ENCODE results near the gene CCNI.
A peak's percentile ranks its signal among the peaks of the same experiment; 100 is the strongest.

The CCNI gene, protein sequence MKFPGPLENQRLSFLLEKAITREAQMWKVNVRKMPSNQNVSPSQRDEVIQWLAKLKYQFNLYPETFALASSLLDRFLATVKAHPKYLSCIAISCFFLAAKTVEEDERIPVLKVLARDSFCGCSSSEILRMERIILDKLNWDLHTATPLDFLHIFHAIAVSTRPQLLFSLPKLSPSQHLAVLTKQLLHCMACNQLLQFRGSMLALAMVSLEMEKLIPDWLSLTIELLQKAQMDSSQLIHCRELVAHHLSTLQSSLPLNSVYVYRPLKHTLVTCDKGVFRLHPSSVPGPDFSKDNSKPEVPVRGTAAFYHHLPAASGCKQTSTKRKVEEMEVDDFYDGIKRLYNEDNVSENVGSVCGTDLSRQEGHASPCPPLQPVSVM

GRCh38 chr4:77075869-77076799, at the start of gene CCNI:
CCNI (minus strand) TSS chr4:77075989; CDS start chr4:77066362, 9,627 bp downstream.
- peak within 1 kb of the TSS; percentile 99 for H3K27ac Mint-ChIP-seq
- H3K4me3 Mint-ChIP-seq: no peak within 1 kb of the TSS
- H3K4me1 Mint-ChIP-seq (ENCODE audit: low read depth): peaks cover 54% of the 10 kb centered on the region
- H3K36me3 Mint-ChIP-seq (ENCODE audit: low read depth): peaks cover 18% of the 10 kb centered on the region
- H3K27me3 Mint-ChIP-seq: peaks cover 7% of the 10 kb centered on the region
- H3K9me3 Mint-ChIP-seq: no peaks in the 10 kb centered on the region

DNA sequence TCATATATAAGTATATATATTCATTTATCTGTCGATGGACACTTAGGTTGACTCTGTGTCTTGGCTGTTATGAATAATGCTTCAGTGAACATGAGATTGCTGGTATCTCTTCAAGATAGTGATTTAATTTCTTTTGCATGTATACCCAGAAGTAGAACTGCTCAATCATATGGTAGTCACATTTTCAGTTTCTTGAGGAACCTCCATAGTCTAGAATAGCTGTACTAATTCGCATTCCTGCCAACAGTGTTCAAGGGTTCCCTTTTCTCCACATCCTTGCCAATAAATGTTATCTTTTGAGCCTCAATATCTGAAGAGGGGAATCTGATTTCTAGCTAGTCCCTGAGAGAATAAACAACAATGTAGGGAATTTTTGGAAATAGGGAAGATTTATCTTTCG, 48.8 kb upstream of the CCNI start:
- Mint-ChIP-seq H3K4me1 (ENCODE audit: low read depth) (peaks cover 17% of the 10 kb centered on the region), H3K27me3 (no peaks in the 10 kb centered on the region), H3K4me3 (no peak overlapping the region), H3K27ac (no peak overlapping the region), H3K36me3 (ENCODE audit: low read depth) (no peaks in the 10 kb centered on the region), H3K9me3 (peaks cover 5% of the 10 kb centered on the region)

DNA sequence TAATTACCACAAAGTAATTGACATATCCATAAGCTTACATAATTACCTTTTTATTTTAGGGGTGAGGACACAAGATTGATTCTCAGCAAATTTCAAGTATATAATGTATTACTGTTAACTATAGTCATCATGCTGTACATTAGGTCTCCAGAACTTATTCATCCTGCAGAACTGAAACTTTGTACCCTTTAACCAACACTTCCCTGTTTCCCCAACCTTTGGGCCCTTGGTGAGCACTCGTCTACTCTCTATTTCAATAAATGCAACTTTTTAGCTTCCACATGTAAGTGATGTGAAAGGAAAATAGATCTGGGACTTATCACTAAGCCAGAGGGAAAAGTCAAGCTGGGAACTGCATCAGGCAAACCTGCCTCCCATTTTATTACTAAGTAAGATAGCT, 47.6 kb upstream of the CCNI start:
- H3K9me3 Mint-ChIP-seq: no peaks in the 10 kb centered on the region
- no peaks in the 10 kb centered on the region for H3K36me3 Mint-ChIP-seq (ENCODE audit: low read depth)
- H3K4me1 Mint-ChIP-seq (ENCODE audit: low read depth): peaks cover 17% of the 10 kb centered on the region
- H3K4me3 Mint-ChIP-seq: no peak overlapping the region
- H3K27me3 Mint-ChIP-seq: no peaks in the 10 kb centered on the region
- no peak overlapping the region for H3K27ac Mint-ChIP-seq

GRCh38 chr4:77122656-77123055, 46.9 kb upstream of the CCNI start:
- Mint-ChIP-seq H3K27me3 (no peaks in the 10 kb centered on the region), H3K4me1 (ENCODE audit: low read depth) (peaks cover 10% of the 10 kb centered on the region), H3K9me3 (no peaks in the 10 kb centered on the region), H3K4me3 (no peak overlapping the region), H3K27ac (no peak overlapping the region), H3K36me3 (ENCODE audit: low read depth) (no peaks in the 10 kb centered on the region)

- no peak overlapping the region for H3K27ac Mint-ChIP-seq
- no peak overlapping the region for H3K4me3 Mint-ChIP-seq
- no peaks in the 10 kb centered on the region for H3K9me3 Mint-ChIP-seq
- H3K36me3 Mint-ChIP-seq (ENCODE audit: low read depth): no peaks in the 10 kb centered on the region
- H3K4me1 Mint-ChIP-seq (ENCODE audit: low read depth): peaks cover 1% of the 10 kb centered on the region
- no peaks in the 10 kb centered on the region for H3K27me3 Mint-ChIP-seq
Measured at GRCh38 chr4:77121736-77122240, 46.0 kb upstream of the CCNI start.

DNA sequence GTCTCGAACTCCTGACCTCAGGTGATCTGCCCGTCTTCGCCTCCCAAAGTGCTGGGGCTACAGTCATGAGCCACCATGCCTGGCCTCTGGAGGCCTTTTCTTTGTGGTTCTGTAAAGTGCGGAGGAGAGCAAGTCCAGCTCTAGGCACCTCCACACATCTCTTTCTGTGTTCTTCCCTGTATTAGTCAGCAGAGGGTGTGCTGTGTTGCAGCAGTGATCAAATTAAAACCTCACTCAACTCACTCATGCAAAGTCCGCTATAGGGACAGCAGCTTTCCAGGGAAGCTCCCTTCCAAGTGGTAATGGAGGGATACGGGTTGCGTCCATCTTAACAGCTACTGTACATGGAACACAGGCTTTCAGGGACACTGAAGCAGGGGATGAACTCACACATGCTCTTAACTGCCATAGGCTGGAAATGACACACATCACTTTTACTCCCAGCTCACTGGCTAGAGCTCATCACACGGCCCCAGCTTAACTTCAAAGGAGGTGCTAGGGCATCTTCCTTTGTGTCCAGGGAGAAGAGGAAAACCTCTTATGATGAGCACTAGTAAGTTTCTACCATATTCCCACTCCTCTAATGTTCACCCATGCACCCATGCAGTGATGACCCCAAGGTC, 45.2 kb upstream of the CCNI start:
- Mint-ChIP-seq H3K4me1 (ENCODE audit: low read depth) (no peaks in the 10 kb centered on the region), H3K36me3 (ENCODE audit: low read depth) (no peaks in the 10 kb centered on the region), H3K27ac (no peak overlapping the region), H3K27me3 (no peaks in the 10 kb centered on the region), H3K9me3 (no peaks in the 10 kb centered on the region), H3K4me3 (no peak overlapping the region)

DNA sequence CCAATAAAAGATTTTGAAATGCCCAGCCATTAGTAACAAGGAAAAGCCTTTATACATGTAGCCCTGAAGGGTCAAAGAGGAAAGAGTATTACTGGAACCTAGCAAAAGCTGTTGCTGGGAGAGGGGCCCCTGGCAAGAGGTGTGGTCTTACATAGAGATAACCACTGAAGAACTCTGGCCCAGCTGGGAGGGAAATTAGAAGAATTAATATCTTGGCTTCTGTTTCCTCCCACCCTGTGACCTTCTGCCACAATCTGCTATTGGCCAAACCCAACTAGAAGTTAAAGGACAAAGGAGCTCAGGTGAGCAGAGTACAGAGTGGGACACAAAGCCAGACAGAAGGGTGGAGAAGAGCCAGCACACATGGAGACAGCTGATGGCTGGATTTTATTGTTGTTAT, 41.9 kb upstream of the CCNI start:
- H3K4me3 Mint-ChIP-seq: no peak overlapping the region
- H3K27ac Mint-ChIP-seq: no peak overlapping the region
- no peaks in the 10 kb centered on the region for H3K36me3 Mint-ChIP-seq (ENCODE audit: low read depth)
- peaks cover 3% of the 10 kb centered on the region for H3K27me3 Mint-ChIP-seq
- H3K9me3 Mint-ChIP-seq: no peaks in the 10 kb centered on the region
- no peaks in the 10 kb centered on the region for H3K4me1 Mint-ChIP-seq (ENCODE audit: low read depth)

GRCh38 chr4:77113069-77113468, 37.3 kb upstream of the CCNI start:
- no peaks in the 10 kb centered on the region for H3K9me3 Mint-ChIP-seq
- H3K4me3 Mint-ChIP-seq: no peak overlapping the region
- peaks cover 3% of the 10 kb centered on the region for H3K27me3 Mint-ChIP-seq
- no peak overlapping the region for H3K27ac Mint-ChIP-seq
- no peaks in the 10 kb centered on the region for H3K36me3 Mint-ChIP-seq (ENCODE audit: low read depth)
- no peaks in the 10 kb centered on the region for H3K4me1 Mint-ChIP-seq (ENCODE audit: low read depth)

DNA sequence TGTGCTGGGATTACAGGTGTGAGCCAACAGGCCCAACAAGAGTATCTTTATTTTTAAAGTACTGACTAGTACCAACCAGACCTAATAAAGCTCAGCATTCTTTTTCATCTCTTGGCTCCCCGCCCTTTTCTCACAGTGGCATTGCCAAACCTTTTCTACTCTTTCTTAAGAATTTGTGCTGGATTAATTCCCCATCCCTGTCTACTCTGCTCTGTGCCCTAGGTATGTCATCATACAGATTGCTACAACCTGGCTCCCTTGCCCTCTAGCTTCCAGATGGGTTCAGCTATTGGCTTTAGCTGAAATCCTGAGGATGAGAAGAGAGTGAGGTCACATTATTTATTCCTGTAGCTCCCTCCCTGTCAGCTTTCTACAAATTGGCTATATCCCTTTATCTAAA, 34.9 kb upstream of the CCNI start:
- no peaks in the 10 kb centered on the region for H3K9me3 Mint-ChIP-seq
- peaks cover 3% of the 10 kb centered on the region for H3K27me3 Mint-ChIP-seq
- H3K4me1 Mint-ChIP-seq (ENCODE audit: low read depth): no peaks in the 10 kb centered on the region
- no peak overlapping the region for H3K4me3 Mint-ChIP-seq
- H3K27ac Mint-ChIP-seq: no peak overlapping the region
- no peaks in the 10 kb centered on the region for H3K36me3 Mint-ChIP-seq (ENCODE audit: low read depth)

DNA sequence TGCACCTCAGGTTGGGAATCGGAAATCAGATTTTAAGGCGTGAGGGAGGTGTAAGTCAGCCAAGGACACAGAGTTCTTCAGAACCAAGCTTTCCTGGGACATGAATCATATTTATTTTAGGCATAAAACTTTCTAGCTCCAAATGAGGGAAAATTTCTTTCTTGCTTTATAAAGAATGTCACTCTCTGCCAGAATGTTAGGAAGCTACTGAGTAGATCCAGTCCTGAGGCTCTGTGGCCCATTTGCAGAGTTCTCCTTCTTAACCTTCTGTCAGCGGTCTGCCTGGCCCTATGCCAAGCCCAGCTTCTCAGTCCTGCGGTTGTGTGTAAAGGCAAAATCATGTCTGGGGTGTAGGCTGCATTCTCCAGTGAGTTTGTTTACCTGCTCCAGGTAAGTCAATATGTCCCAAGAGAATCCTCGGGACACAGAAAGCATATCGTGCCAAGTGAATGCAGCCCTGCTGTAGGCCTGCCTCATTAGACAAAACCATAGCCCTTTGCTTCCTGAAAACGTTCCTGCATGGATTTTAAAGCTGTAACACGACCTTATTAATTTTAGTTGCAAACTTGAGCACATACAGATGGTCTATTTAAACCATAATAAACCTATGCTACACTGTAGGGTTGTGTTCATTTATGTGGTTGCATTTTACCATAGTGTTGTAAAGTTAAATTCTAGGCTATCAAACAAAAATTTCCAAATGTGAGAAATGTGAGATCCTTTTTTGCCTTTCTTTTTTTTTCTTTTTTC, 29.2 kb upstream of the CCNI start:
- peaks cover 9% of the 10 kb centered on the region for H3K4me1 Mint-ChIP-seq (ENCODE audit: low read depth)
- H3K36me3 Mint-ChIP-seq (ENCODE audit: low read depth): no peaks in the 10 kb centered on the region
- no peak overlapping the region for H3K27ac Mint-ChIP-seq
- no peak overlapping the region for H3K4me3 Mint-ChIP-seq
- H3K27me3 Mint-ChIP-seq: no peaks in the 10 kb centered on the region
- H3K9me3 Mint-ChIP-seq: no peaks in the 10 kb centered on the region

GRCh38 chr4:77104388-77104787, 28.6 kb upstream of the CCNI start:
- Mint-ChIP-seq H3K27me3 (no peaks in the 10 kb centered on the region), H3K4me1 (ENCODE audit: low read depth) (peaks cover 10% of the 10 kb centered on the region), H3K27ac (no peak overlapping the region), H3K9me3 (no peaks in the 10 kb centered on the region), H3K4me3 (no peak overlapping the region), H3K36me3 (ENCODE audit: low read depth) (no peaks in the 10 kb centered on the region)

DNA sequence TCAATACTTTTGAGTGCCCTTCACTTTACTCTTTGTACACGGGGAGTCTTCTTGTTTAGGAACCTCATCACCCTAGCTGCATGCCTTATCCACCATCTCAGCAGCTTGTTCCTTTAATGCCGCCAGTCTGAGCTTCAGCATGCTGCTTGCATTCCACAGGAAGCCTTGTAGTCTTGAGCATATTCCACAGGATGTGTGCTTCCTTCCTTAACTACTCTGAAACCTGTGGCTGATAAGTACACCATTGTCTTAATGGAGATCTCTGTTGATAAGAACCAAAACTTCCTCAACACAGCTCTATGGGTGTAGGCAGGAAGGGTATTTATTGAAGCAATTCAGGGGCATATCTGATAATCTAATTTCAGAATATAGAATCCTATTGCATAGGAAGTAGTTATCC, 24.4 kb upstream of the CCNI start:
- Mint-ChIP-seq H3K36me3 (ENCODE audit: low read depth) (no peaks in the 10 kb centered on the region), H3K4me3 (no peak overlapping the region), H3K27ac (no peak overlapping the region), H3K27me3 (no peaks in the 10 kb centered on the region), H3K4me1 (ENCODE audit: low read depth) (peaks cover 16% of the 10 kb centered on the region), H3K9me3 (no peaks in the 10 kb centered on the region)

GRCh38 chr4:77097611-77098010, 21.8 kb upstream of the CCNI start:
- H3K4me3 Mint-ChIP-seq: no peak overlapping the region
- H3K27me3 Mint-ChIP-seq: no peaks in the 10 kb centered on the region
- no peak overlapping the region for H3K27ac Mint-ChIP-seq
- H3K9me3 Mint-ChIP-seq: no peaks in the 10 kb centered on the region
- peaks cover 23% of the 10 kb centered on the region for H3K4me1 Mint-ChIP-seq (ENCODE audit: low read depth)
- no peaks in the 10 kb centered on the region for H3K36me3 Mint-ChIP-seq (ENCODE audit: low read depth)

- Mint-ChIP-seq H3K36me3 (ENCODE audit: low read depth) (no peaks in the 10 kb centered on the region), H3K4me3 (no peak overlapping the region), H3K27ac (no peak overlapping the region), H3K27me3 (no peaks in the 10 kb centered on the region), H3K4me1 (ENCODE audit: low read depth) (peaks cover 18% of the 10 kb centered on the region), H3K9me3 (no peaks in the 10 kb centered on the region)
Measured at GRCh38 chr4:77095101-77095821, 19.5 kb upstream of the CCNI start.

Data from stimulated activated naive CD8-positive, alpha-beta T cell treated with anti-CD3 and anti-CD28 coated beads, Interleukin-15, Interleukin-2, amounts not matched to agents 100 ng/mL and 50 ng/mL, for 24 hours (primary cell).